ENCODE data around the gene IL5RA. TPM values are rescaled to one million over a fixed set of nuclear protein-coding genes. Genes with fewer than 3 reads are reported as not detected.

IL5RA gene
- total RNA-seq, 5 donors from 2014 or later (not counting 1 experiment from before 2014, with no cell fraction given): 0.43 to 5.0 (median 0.73) TPM

GRCh38 chr3:3141939-3142338 lies 31.8 kb upstream of the IL5RA start:
- H3K4me1 ChIP-seq (ENCODE audit: control insufficient read depth in 1 of 2, extremely low read depth in 1 of 2, insufficient read depth in 2 of 2, low read length in 2 of 2): no peaks in the 10 kb centered on the region
- no peaks in the 10 kb centered on the region for H3K9me3 ChIP-seq
- no peak for DNase-seq
- ChIA-PET CTCF (interaction anchor here (0.5 to 0.6 kb wide), 2 partner anchors 28 to 351 kb away, joined by 3 to 4 read pairs; no protein-coding TSS in a partner anchor), POLR2A (interaction anchor here (1.1 to 1.2 kb wide), 3 partner anchors 8 to 30 kb away, joined by 3 to 12 read pairs (median 5); no protein-coding TSS in a partner anchor)
- peak overlapping the region; percentile 12 to 20 for H3K27ac Mint-ChIP-seq
- H3K27me3 Mint-ChIP-seq: no peaks in the 10 kb centered on the region
- H3K4me1 Mint-ChIP-seq: peaks cover 20 to 27% (median 22%) of the 10 kb centered on the region in 3 donors
- ATAC-seq (replicated peaks in 1 of 4): no peak
- peaks cover 0 to 87% of the 10 kb centered on the region in 2 donors for H3K36me3 ChIP-seq (ENCODE audit: control insufficient read depth in 2 of 2, extremely low read depth in 1 of 2, insufficient read depth in 1 of 2, low read length in 1 of 2)
- H3K27me3 ChIP-seq (replicated peaks in 1 of 2; ENCODE audit: control insufficient read depth in 2 of 2, extremely low read depth in 1 of 2, insufficient read depth in 2 of 2, low read length in 1 of 2): no peaks in the 10 kb centered on the region
- H3K4me3 ChIP-seq (ENCODE audit: control insufficient read depth in 1 of 2, extremely low read depth in 1 of 2, low read length in 1 of 2): no peak overlapping the region
- no peak overlapping the region for H3K27ac ChIP-seq (ENCODE audit: low read length)
- peaks cover 66% of the 10 kb centered on the region for H3K36me3 Mint-ChIP-seq
- H3K4me3 Mint-ChIP-seq: no peak overlapping the region
- no peaks in the 10 kb centered on the region for H3K9me3 Mint-ChIP-seq

GRCh38 chr3:3137526-3137925 lies 27.4 kb upstream of the IL5RA start:
- peak overlapping the region; percentile 16 to 59 for H3K27ac Mint-ChIP-seq
- H3K27ac ChIP-seq (ENCODE audit: low read length): no peak overlapping the region
- H3K4me1 ChIP-seq (ENCODE audit: control insufficient read depth in 1 of 2, extremely low read depth in 1 of 2, insufficient read depth in 2 of 2, low read length in 2 of 2): peaks cover 4 to 7% of the 10 kb centered on the region in 2 experiments
- no CpG with 5 or more reads among the region's 6 CpGs for WGBS (ENCODE audit: insufficient coverage)
- peaks cover 0 to 64% of the 10 kb centered on the region in 2 donors for H3K36me3 ChIP-seq (ENCODE audit: control insufficient read depth in 2 of 2, extremely low read depth in 1 of 2, insufficient read depth in 1 of 2, low read length in 1 of 2)
- no peak for ATAC-seq (replicated peaks in 1 of 4)
- H3K4me1 Mint-ChIP-seq: peaks cover 57 to 64% (median 60%) of the 10 kb centered on the region in 3 donors
- no peak overlapping the region for H3K4me3 ChIP-seq (ENCODE audit: control insufficient read depth in 1 of 2, extremely low read depth in 1 of 2, low read length in 1 of 2)
- H3K27me3 Mint-ChIP-seq: no peaks in the 10 kb centered on the region
- peaks cover 54% of the 10 kb centered on the region for H3K36me3 Mint-ChIP-seq
- H3K9me3 ChIP-seq: no peaks in the 10 kb centered on the region
- no peak overlapping the region for H3K4me3 Mint-ChIP-seq
- H3K9me3 Mint-ChIP-seq: no peaks in the 10 kb centered on the region
- DNase-seq: no peak
- CTCF ChIA-PET: no interaction called here
- POLR2A ChIA-PET: no interaction called here
- H3K27me3 ChIP-seq (replicated peaks in 1 of 2; ENCODE audit: control insufficient read depth in 2 of 2, extremely low read depth in 1 of 2, insufficient read depth in 2 of 2, low read length in 1 of 2): no peaks in the 10 kb centered on the region

GRCh38 chr3:3134750-3135448 lies 24.7 kb upstream of the IL5RA start:
- H3K4me3 ChIP-seq (ENCODE audit: control insufficient read depth in 1 of 2, extremely low read depth in 1 of 2, low read length in 1 of 2): no peak overlapping the region
- no peaks in the 10 kb centered on the region for H3K27me3 ChIP-seq (replicated peaks in 1 of 2; ENCODE audit: control insufficient read depth in 2 of 2, extremely low read depth in 1 of 2, insufficient read depth in 2 of 2, low read length in 1 of 2)
- peak in 2 of 4 experiments; percentile 28 to 29 for ATAC-seq (replicated peaks in 1 of 4)
- POLR2A ChIA-PET: interaction anchor here in 1 of 2 donors (1.5 kb wide), 1 partner anchor 35 kb away, joined by 4 read pairs; no protein-coding TSS in a partner anchor
- no peak overlapping the region for H3K27ac ChIP-seq (ENCODE audit: low read length)
- peaks cover 4 to 9% of the 10 kb centered on the region in 2 experiments for H3K4me1 ChIP-seq (ENCODE audit: control insufficient read depth in 1 of 2, extremely low read depth in 1 of 2, insufficient read depth in 2 of 2, low read length in 2 of 2)
- Mint-ChIP-seq H3K27ac (peak overlapping the region; percentile 66 to 75), H3K9me3 (no peaks in the 10 kb centered on the region), H3K27me3 (no peaks in the 10 kb centered on the region), H3K4me1 (peaks cover 57 to 66% (median 62%) of the 10 kb centered on the region in 3 donors), H3K4me3 (peak overlapping the region in 1 of 3 donors; percentile 2), H3K36me3 (peaks cover 52% of the 10 kb centered on the region)
- 95% methylated on average over 3 of the region's 4 CpGs for WGBS (ENCODE audit: insufficient coverage)
- H3K9me3 ChIP-seq: no peaks in the 10 kb centered on the region
- CTCF ChIA-PET: no interaction called here
- peaks cover 0 to 53% of the 10 kb centered on the region in 2 donors for H3K36me3 ChIP-seq (ENCODE audit: control insufficient read depth in 2 of 2, extremely low read depth in 1 of 2, insufficient read depth in 1 of 2, low read length in 1 of 2)
- DNase-seq: no peak

GRCh38 chr3:3133500-3133899 lies 23.3 kb upstream of the IL5RA start:
- H3K27ac ChIP-seq (ENCODE audit: low read length): no peak overlapping the region

GRCh38 chr3:3129579-3129978 lies 19.4 kb upstream of the IL5RA start:
- Mint-ChIP-seq H3K36me3 (peaks cover 26% of the 10 kb centered on the region), H3K9me3 (no peaks in the 10 kb centered on the region), H3K4me1 (peaks cover 59 to 62% (median 59%) of the 10 kb centered on the region in 3 donors), H3K27me3 (no peaks in the 10 kb centered on the region), H3K27ac (peak overlapping the region; percentile 16 to 46), H3K4me3 (peak overlapping the region in 1 of 3 donors; percentile 96)
- no peak for DNase-seq
- H3K4me3 ChIP-seq (ENCODE audit: control insufficient read depth in 1 of 2, extremely low read depth in 1 of 2, low read length in 1 of 2): no peak overlapping the region
- H3K9me3 ChIP-seq: no peaks in the 10 kb centered on the region
- CTCF ChIA-PET: interaction anchor here in 1 of 2 donors (0.5 to 1.3 kb wide), 2 partner anchors 44 to 1899 kb away, joined by 3 to 4 read pairs; no protein-coding TSS in a partner anchor
- no peak for ATAC-seq (replicated peaks in 1 of 4)
- POLR2A ChIA-PET: interaction anchor here in 1 of 2 donors (0.6 to 1.1 kb wide), 4 partner anchors 10 to 62 kb away, joined by 3 read pairs; no protein-coding TSS in a partner anchor
- peaks cover 0 to 29% of the 10 kb centered on the region in 2 donors for H3K36me3 ChIP-seq (ENCODE audit: control insufficient read depth in 2 of 2, extremely low read depth in 1 of 2, insufficient read depth in 1 of 2, low read length in 1 of 2)
- H3K4me1 ChIP-seq (ENCODE audit: control insufficient read depth in 1 of 2, extremely low read depth in 1 of 2, insufficient read depth in 2 of 2, low read length in 2 of 2): peaks cover 12 to 43% of the 10 kb centered on the region in 2 experiments
- H3K27ac ChIP-seq (ENCODE audit: low read length): no peak overlapping the region
- H3K27me3 ChIP-seq (replicated peaks in 1 of 2; ENCODE audit: control insufficient read depth in 2 of 2, extremely low read depth in 1 of 2, insufficient read depth in 2 of 2, low read length in 1 of 2): no peaks in the 10 kb centered on the region
- WGBS (ENCODE audit: insufficient coverage): 58% methylated on average over 5 of the region's 5 CpGs

More at GRCh38 chr3:3133500-3133899, 23.3 kb upstream of the IL5RA start:
- Mint-ChIP-seq H3K4me3 (no peak overlapping the region), H3K9me3 (no peaks in the 10 kb centered on the region), H3K4me1 (peaks cover 61 to 71% (median 69%) of the 10 kb centered on the region in 3 donors), H3K27me3 (no peaks in the 10 kb centered on the region), H3K36me3 (peaks cover 53% of the 10 kb centered on the region), H3K27ac (peak overlapping the region in 1 of 2 donors; percentile 22)
- ChIA-PET CTCF (interaction anchor here (0.6 to 2.3 kb wide), 4 partner anchors 38 to 1891 kb away, joined by 3 to 9 read pairs (median 4); no protein-coding TSS in a partner anchor), POLR2A (interaction anchor here in 1 of 2 donors (0.8 to 1.5 kb wide), 4 partner anchors 9 to 37 kb away, joined by 3 to 5 read pairs (median 4); no protein-coding TSS in a partner anchor)
- Histone ChIP-seq H3K4me1 (ENCODE audit: control insufficient read depth in 1 of 2, extremely low read depth in 1 of 2, insufficient read depth in 2 of 2, low read length in 2 of 2) (peaks cover 6 to 21% of the 10 kb centered on the region in 2 experiments), H3K4me3 (ENCODE audit: control insufficient read depth in 1 of 2, extremely low read depth in 1 of 2, low read length in 1 of 2) (no peak overlapping the region), H3K9me3 (no peaks in the 10 kb centered on the region), H3K36me3 (ENCODE audit: control insufficient read depth in 2 of 2, extremely low read depth in 1 of 2, insufficient read depth in 1 of 2, low read length in 1 of 2) (peaks cover 0 to 51% of the 10 kb centered on the region in 2 donors), H3K27me3 (replicated peaks in 1 of 2; ENCODE audit: control insufficient read depth in 2 of 2, extremely low read depth in 1 of 2, insufficient read depth in 2 of 2, low read length in 1 of 2) (no peaks in the 10 kb centered on the region)
- 94% methylated on average over 2 of the region's 6 CpGs for WGBS (ENCODE audit: insufficient coverage)
- ATAC-seq (replicated peaks in 1 of 4) (no peak), DNase-seq (no peak)

- H3K4me1 ChIP-seq (ENCODE audit: control insufficient read depth in 1 of 2, extremely low read depth in 1 of 2, insufficient read depth in 2 of 2, low read length in 2 of 2): peaks cover 8 to 36% of the 10 kb centered on the region in 2 experiments
- H3K27ac ChIP-seq (ENCODE audit: low read length): peak overlapping the region; percentile 96
- Mint-ChIP-seq H3K27ac (peak overlapping the region; percentile 94), H3K9me3 (no peaks in the 10 kb centered on the region), H3K4me1 (peaks cover 39 to 43% (median 41%) of the 10 kb centered on the region in 3 donors), H3K4me3 (peak overlapping the region; percentile 93 to 96 (median 95)), H3K27me3 (no peaks in the 10 kb centered on the region), H3K36me3 (peaks cover 20% of the 10 kb centered on the region)
- no peaks in the 10 kb centered on the region for H3K27me3 ChIP-seq (replicated peaks in 1 of 2; ENCODE audit: control insufficient read depth in 2 of 2, extremely low read depth in 1 of 2, insufficient read depth in 2 of 2, low read length in 1 of 2)
- ATAC-seq (replicated peaks in 1 of 4): no peak
- H3K4me3 ChIP-seq (ENCODE audit: control insufficient read depth in 1 of 2, extremely low read depth in 1 of 2, low read length in 1 of 2): peak overlapping the region; percentile 84 to 96
- peak in 24 of 35 experiments; percentile 11 to 61 (median 22) for DNase-seq
- H3K9me3 ChIP-seq: no peaks in the 10 kb centered on the region
- ChIA-PET CTCF (interaction anchor here in 1 of 2 donors (2.3 kb wide), 1 partner anchor 44 kb away, joined by 8 read pairs; no protein-coding TSS in a partner anchor), POLR2A (interaction anchor here in 1 of 2 donors (0.6 kb wide), 1 partner anchor 1377 kb away, joined by 3 read pairs; no protein-coding TSS in a partner anchor)
- WGBS (ENCODE audit: insufficient coverage): 3% methylated on average over 7 of the region's 20 CpGs
- peaks cover 0 to 25% of the 10 kb centered on the region in 2 donors for H3K36me3 ChIP-seq (ENCODE audit: control insufficient read depth in 2 of 2, extremely low read depth in 1 of 2, insufficient read depth in 1 of 2, low read length in 1 of 2)
Observed at GRCh38 chr3:3127432-3128010, 17.3 kb upstream of the IL5RA start.
